Aorta (tissue), 5 donors: ENCODE measurements around the gene BTN2A1. TPM values are rescaled to one million over a fixed set of nuclear protein-coding genes. Genes with fewer than 3 reads are reported as not detected.

ENCODE experiments used
- ATAC-seq: fragments of 200-7000 bp; cut with Tn5 transposase; one replicate; pipeline ENCODE4 v1.9.1; 2022; ENCODE audit warnings: moderate library complexity; ENCODE audit not compliant: low FRiP score
- DNase-seq, 2 donors: peaks; one replicate each; pipeline ENCODE4 v3.0.0-alpha.2; 2020
- H3K27ac ChIP-seq, 2 donors: one replicate each; pipeline ENCODE4 v1.5.1; 2013; ENCODE audit warnings: low read length in 2 of 2, mild to moderate bottlenecking in 2 of 2, moderate library complexity in 2 of 2, control low read depth in 1 of 2, inconsistent platforms in 1 of 2, low read depth in 1 of 2
- H3K27me3 ChIP-seq, 2 donors: one replicate each; pipeline ENCODE4 v1.6.1; 2013; ENCODE audit warnings: control low read depth in 1 of 2, low read length in 1 of 2, mild to moderate bottlenecking in 1 of 2, moderate library complexity in 1 of 2; ENCODE audit not compliant: insufficient read depth in 2 of 2, control insufficient read depth in 1 of 2
- H3K36me3 ChIP-seq, 2 donors: one replicate each; pipeline ENCODE4 v1.6.1; 2013; ENCODE audit warnings: control low read depth in 1 of 2, low read length in 1 of 2, mild to moderate bottlenecking in 1 of 2; ENCODE audit not compliant: insufficient read depth in 2 of 2, control insufficient read depth in 1 of 2
- H3K4me1 ChIP-seq, 2 donors: one replicate each; pipeline ENCODE4 v1.6.1; 2013; ENCODE audit warnings: low read length in 2 of 2, control low read depth in 1 of 2, mild to moderate bottlenecking in 1 of 2, moderate library complexity in 1 of 2; ENCODE audit not compliant: insufficient read depth in 2 of 2, control insufficient read depth in 1 of 2
- H3K4me3 ChIP-seq, 2 donors: one replicate each; pipeline ENCODE4 v1.5.1; 2013; ENCODE audit warnings: low read length in 2 of 2, control low read depth in 1 of 2, mild to moderate bottlenecking in 1 of 2
- H3K9me3 ChIP-seq: one replicate; pipeline ENCODE4 v1.6.1; 2013; ENCODE audit warnings: mild to moderate bottlenecking, low read length; ENCODE audit not compliant: control insufficient read depth
- WGBS, 2 donors: extraction: QIAGEN DNeasy Blood & Tissue Kit; methylation state at CpG; one replicate each; pipeline ENCODE4 v1.1.7; 2013; 5-methylcytosine and 5-hydroxymethylcytosine counted together
- intact Hi-C, 2 donors: fragments of 100-400 bp; cut with DNase I; formaldehyde crosslinking; loops; one replicate each; pipeline versions ENCODE4 v1.14.2 to v1.15.0; 2022
- polyA plus RNA-seq, 2 donors: library from polyadenylated mRNA; stranded (reverse); fragments of 200-250 nt; gene quantifications; one replicate each; pipeline ENCODE4 v1.2.3, GENCODE V29; 2013
- total RNA-seq, 2 donors: library from RNA; stranded (reverse); fragmentation: NEBNext Ultra II Directional; extraction: Animal tissue kit (Norgen Biotek cat#: 25700); gene quantifications; one replicate each; pipeline ENCODE4 v1.2.1, GENCODE V29; 2021
- donor health status: healthy with polysubstance abuse.
- donor health status: Bipolar disorder and iron deficiency.
- donor health status: DM: no; HTN: no; CAD: no.
- donor health status: DM: no; HTN: no; CAD: no.
- donor health status: DM: yes; HTN: yes; CAD: no.

The BTN2A1 gene
- total and polyA plus RNA-seq, 4 donors = 14.1 to 41.6 (median 39.0) TPM

DNA sequence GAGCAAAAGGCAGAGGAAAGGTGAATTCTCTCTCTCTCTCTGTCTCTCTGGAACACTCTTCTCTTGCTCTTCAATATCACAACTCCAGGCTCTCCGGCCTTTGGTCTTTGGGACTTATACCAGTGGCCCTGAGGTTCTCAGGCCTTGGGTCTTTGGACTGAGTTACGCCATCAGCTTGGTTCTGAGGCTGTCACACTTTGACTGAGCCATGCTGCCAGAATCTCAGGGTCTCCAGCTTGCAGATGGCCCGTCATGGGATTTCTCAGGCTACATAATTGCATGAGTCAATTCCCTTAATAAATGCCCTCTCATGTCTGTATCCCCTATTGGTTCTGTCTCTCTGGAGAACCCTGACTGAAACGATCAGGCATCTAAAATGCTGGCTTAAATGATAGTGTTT is 12.9 kb downstream of the BTN2A1 start:
- Histone ChIP-seq H3K9me3 (no peaks in the 10 kb centered on the region), H3K4me3 (no peak overlapping the region), H3K27ac (no peak overlapping the region), H3K36me3 (peaks cover 13 to 15% of the 10 kb centered on the region in 2 donors), H3K27me3 (no peaks in the 10 kb centered on the region), H3K4me1 (no peaks in the 10 kb centered on the region)
- intact Hi-C loops = loop anchor here in 1 of 2 donors (10.0 kb wide), 1 partner anchor 66 kb away; the partner anchor contains the start of gene BTN3A1
- ATAC-seq (no peak), DNase-seq (no peak)
- 76 to 77% methylated on average over 4 of the region's 4 CpGs for WGBS, 2 donors

DNA sequence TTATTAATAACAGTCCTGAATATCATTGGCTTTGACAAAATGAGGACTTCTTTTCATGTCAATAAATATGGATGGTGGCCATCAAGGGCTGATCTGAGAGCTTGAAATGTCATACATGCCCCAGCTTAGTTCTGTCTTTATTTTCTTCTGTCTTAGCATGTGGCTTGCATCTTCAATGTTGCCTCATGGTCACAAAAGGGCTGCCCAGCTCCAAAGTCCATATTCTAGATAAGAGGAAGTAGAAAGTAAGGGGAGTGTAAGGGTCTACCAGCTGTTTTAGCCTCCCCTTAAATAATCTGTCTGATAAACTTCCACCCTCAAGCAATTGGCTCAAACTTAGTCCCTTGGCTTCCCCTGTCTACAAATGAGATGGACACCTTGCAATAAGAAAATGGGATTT is 14.2 kb downstream of the BTN2A1 start:
- H3K27me3 ChIP-seq = no peaks in the 10 kb centered on the region
- no peak for DNase-seq
- H3K9me3 ChIP-seq = no peaks in the 10 kb centered on the region
- ATAC-seq = no peak
- intact Hi-C loops = loop anchor here in 1 of 2 donors (10.0 kb wide), 1 partner anchor 67 kb away; the partner anchor contains the start of gene BTN3A1
- H3K27ac ChIP-seq = no peak overlapping the region
- H3K36me3 ChIP-seq = peaks cover 9 to 12% of the 10 kb centered on the region in 2 donors
- H3K4me1 ChIP-seq = no peaks in the 10 kb centered on the region
- no peak overlapping the region for H3K4me3 ChIP-seq

DNA sequence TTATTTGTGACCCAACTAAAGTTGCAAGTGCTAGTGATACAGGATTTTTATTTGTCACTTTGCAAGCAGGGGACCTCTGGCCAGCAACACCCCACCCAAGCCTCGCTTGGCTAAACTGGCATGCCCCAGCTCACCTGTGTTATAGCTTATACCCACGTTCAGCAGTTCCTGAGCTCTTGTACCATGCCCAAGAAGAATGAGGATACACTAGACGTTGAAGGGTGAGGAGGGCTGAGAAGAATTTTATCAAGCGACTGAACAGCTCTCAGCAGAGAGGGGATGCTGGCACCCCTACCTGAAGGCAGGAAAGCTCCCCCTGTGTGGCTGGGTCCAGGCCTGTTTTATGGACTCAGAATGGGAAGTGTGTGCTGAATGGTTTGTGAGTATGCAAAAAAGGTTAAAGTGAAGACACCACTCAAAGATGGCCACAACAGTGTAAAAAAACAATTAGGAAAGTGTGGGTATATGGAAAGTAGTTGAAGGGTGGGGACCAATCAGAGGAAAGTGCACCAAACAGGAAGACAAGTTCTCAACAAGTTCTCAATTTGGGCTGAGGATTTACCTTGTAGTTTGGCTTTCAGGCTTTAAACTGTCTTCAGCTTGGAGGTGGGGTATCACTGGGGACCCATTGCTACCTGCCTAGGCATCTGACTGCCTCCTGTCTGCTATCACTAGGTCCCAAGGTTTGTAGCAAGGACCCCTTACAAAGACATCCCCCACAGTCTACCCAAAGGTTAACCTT is 15.0 kb downstream of the BTN2A1 start:
- Histone ChIP-seq H3K9me3 (no peaks in the 10 kb centered on the region), H3K27me3 (no peaks in the 10 kb centered on the region), H3K36me3 (peaks cover 8 to 11% of the 10 kb centered on the region in 2 donors), H3K27ac (no peak overlapping the region), H3K4me3 (no peak overlapping the region), H3K4me1 (no peaks in the 10 kb centered on the region)
- no peak for ATAC-seq
- 95 to 96% methylated on average over 4 of the region's 4 CpGs for WGBS, 2 donors
- no peak for DNase-seq
- intact Hi-C loops = loop anchor here in 1 of 2 donors (10.0 kb wide), 1 partner anchor 68 kb away; the partner anchor contains the start of gene BTN3A1

- ATAC-seq (no peak), DNase-seq (no peak)
- Histone ChIP-seq H3K4me1 (no peaks in the 10 kb centered on the region), H3K36me3 (peaks cover 7 to 9% of the 10 kb centered on the region in 2 donors), H3K27ac (no peak overlapping the region), H3K27me3 (no peaks in the 10 kb centered on the region), H3K9me3 (no peaks in the 10 kb centered on the region), H3K4me3 (peak overlapping the region; percentile 28 to 87)
- intact Hi-C loops = loop anchor here in 1 of 2 donors (10.0 kb wide), 1 partner anchor 69 kb away; the partner anchor contains the start of gene BTN3A1
- WGBS, 2 donors = 38 to 49% methylated on average over 1 of the region's 1 CpG
Observed at GRCh38 chr6:26473429-26473757, 15.6 kb downstream of the BTN2A1 start.

DNA sequence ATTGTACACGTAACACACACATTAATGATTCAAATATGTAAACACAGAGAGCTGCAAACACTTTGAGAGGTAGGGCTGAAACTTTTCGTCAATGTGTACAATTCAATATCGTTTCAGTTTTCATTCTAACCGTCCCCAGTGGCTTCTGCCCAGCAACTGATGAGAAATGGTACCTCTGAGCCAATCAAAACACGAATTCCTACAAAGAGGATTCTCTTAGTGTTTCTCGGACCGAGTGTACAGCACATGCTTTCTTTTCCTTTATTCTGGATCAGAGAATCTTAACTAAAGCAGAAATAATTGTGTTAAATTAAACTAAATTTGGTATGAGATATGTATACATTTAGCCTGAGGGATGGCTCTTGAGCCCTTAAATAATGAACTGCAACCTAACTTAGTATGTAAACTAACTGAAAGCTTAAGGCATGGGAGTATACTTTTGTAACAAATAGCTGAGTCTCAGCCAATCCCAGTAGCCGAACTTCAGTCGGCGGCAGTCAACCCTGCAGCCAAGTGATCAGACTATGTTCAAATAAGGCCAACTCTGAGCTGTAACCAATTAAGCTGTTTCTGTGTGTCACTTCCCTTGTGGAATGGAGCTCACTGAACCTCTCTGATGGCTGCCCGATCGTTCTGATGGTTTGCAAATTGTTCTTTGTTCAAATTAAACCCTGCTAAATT is 16.1 kb downstream of the BTN2A1 start:
- H3K36me3 ChIP-seq = peaks cover 2 to 6% of the 10 kb centered on the region in 2 donors
- H3K27me3 ChIP-seq = no peaks in the 10 kb centered on the region
- DNase-seq (peak; percentile 87 to 89), ATAC-seq (peak; percentile 94)
- H3K4me1 ChIP-seq = no peaks in the 10 kb centered on the region
- intact Hi-C loops = loop anchor here in 1 of 2 donors (10.0 kb wide), 1 partner anchor 69 kb away; the partner anchor contains the start of gene BTN3A1
- WGBS, 2 donors = 0% methylated on average over 12 of the region's 12 CpGs
- peak overlapping the region; percentile 28 to 87 for H3K4me3 ChIP-seq
- H3K9me3 ChIP-seq = no peaks in the 10 kb centered on the region
- peak overlapping the region; percentile 75 to 87 for H3K27ac ChIP-seq

DNA sequence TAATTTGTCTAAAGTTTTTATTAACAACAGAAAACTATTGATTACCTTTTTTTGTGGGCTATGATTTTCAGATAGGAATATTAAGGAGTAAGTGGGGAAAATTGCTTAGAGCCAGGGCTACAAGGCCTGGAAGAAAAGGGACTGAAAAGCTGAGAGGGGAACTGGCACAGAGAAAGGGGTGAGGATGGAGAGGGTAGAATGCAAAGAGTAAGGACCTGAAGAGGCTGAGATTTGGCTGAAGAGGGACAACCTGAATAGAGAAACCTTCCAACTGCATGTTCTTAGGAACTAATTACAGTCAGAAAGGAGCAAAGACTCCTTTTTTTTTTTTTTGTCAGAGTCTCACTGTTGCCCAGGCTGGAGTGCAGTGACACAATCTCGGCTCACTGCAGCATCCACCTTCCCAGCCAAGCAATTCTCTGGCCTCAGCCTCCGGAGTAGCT is 16.7 kb downstream of the BTN2A1 start:
- peaks cover 0 to 3% of the 10 kb centered on the region in 2 donors for H3K36me3 ChIP-seq
- H3K27me3 ChIP-seq = no peaks in the 10 kb centered on the region
- H3K4me1 ChIP-seq = no peaks in the 10 kb centered on the region
- intact Hi-C loops = loop anchor here in 1 of 2 donors (10.0 kb wide), 1 partner anchor 70 kb away; the partner anchor contains the start of gene BTN3A1
- 12 to 13% methylated on average over 2 of the region's 2 CpGs for WGBS, 2 donors
- H3K27ac ChIP-seq = peak overlapping the region; percentile 87 to 98
- H3K4me3 ChIP-seq = peak overlapping the region; percentile 28 to 87
- ATAC-seq (peak; percentile 23), DNase-seq (no peak)
- no peaks in the 10 kb centered on the region for H3K9me3 ChIP-seq

DNA sequence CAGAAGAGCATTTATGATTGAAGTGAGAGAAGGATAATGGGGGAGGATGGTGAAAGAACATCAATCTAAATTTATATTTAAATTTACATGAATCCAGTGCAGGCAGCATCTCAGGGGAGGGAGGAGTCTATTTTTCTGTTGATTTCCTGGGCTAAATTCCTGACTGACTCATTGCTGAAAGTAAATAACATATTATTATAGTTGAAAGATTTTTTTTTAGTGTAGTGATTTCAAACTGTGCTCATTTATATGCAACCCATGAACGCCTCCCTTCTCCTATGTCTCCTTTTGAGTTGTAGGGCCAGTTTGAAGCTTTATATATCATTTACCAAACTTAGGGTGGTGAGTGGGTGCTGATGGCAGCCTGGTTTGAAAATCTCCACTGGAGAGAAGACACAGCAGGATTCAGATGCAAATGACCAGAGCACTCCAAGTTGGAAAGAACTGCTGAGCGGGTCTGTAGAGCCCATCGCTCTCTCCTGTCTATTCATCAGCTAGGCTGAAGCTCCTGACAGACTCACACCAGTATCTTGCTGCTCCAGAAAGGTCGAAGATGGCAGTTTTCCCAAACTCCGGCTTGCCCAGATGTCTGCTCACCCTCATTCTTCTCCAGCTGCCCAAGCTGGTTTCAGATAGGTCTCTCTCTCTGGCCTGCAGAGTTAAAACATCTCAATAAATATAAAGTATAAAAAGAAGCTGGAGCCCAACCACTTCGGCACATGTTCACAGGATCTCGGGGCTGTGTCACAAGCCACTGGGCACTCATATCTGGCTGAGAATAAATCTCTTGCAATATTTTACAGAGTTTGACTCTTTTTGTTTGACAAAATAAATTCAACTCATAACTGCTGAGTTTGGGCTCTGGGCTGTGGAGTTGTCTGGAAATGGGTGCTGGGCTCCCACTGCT is 18.3 kb downstream of the BTN2A1 start:
- ATAC-seq = no peak
- no peak overlapping the region for H3K4me3 ChIP-seq
- H3K9me3 ChIP-seq = no peaks in the 10 kb centered on the region
- H3K27ac ChIP-seq = no peak overlapping the region
- DNase-seq = no peak
- H3K27me3 ChIP-seq = no peaks in the 10 kb centered on the region
- H3K4me1 ChIP-seq = no peaks in the 10 kb centered on the region
- WGBS, 2 donors = 62 to 75% methylated on average over 7 of the region's 7 CpGs
- intact Hi-C loops = loop anchor here in 1 of 2 donors (5.0 to 10.0 kb wide), 2 partner anchors 41 to 71 kb away; partner anchors contain the start of gene BTN3A1
- no peaks in the 10 kb centered on the region for H3K36me3 ChIP-seq

DNA sequence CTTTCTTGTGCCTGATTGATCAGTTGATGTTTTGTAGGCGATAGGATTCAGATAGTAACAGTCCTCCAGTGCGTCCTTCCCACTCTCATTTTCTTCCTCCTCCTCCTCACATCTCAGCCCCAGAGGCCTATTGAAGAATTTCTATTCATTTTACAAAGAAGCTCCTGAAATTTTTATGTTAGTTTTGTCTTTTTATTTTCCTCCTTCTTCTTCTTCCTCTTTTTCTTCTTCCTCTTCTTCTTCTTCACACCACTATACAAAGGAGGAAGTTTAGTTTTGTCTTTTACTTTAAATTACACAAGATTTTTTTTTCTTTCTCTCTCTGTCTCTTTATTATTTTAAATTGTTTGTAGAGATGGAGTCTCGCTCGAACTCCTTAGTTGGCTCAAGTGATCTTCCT is 19.1 kb downstream of the BTN2A1 start:
- no peak overlapping the region for H3K27ac ChIP-seq
- no peaks in the 10 kb centered on the region for H3K36me3 ChIP-seq
- 87 to 97% methylated on average over 4 of the region's 4 CpGs for WGBS, 2 donors
- ATAC-seq (no peak), DNase-seq (no peak)
- H3K4me3 ChIP-seq = no peak overlapping the region
- no peaks in the 10 kb centered on the region for H3K9me3 ChIP-seq
- no peaks in the 10 kb centered on the region for H3K27me3 ChIP-seq
- intact Hi-C loops = loop anchor here in 1 of 2 donors (5.0 to 10.0 kb wide), 2 partner anchors 40 to 72 kb away; partner anchors contain the start of gene BTN3A1
- no peaks in the 10 kb centered on the region for H3K4me1 ChIP-seq
